AG08396 (cell line): ENCODE data around the gene SLC37A4.
"Not testable (repeated sequence)": the region's sequence is repeated elsewhere in the genome, so short reads cannot be mapped to it uniquely, and the experiment has no call there.

ENCODE experiments used
- DNase-seq: peaks from one replicate; pipeline ENCODE4 v3.0.0; 2012; ENCODE audit warnings: low spot score, mixed read lengths

The SLC37A4 gene

DNA sequence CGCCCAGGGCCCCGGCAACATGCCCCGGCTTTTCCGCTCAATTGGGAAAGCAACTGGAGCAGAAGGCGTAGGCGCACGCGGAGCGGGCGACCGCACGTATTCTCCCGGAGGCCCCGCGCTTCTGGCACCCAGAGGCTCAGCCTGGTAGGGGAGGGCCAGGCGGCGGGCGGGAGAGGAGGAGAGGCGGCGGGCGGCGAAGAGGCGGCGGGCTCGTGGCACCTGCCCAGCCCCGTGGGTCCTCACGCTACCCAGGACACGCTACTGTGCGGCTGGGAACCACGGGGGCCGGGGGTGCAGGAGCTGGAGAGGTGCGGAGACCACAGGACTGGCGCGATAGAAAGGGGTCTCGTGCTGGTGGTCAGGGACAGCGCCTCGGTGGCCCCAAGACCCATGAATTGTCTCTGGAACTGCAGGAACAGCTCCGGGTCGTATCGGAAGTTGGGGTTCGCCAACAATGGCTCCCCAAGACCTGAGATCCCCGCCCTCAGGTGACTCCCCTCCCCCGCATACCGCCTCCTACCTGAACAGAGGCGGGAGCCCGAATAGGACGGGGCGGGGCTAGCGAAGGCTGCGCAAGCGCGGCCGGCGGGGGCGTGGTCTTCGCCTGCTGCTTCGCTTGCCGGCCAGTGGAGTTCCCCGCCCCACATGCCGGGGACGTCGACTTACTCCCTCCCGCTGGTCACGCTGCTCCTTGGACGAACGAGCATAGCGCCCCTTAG is at the start of gene SLC37A4:
SLC37A4 (minus strand) TSS at position 549 of the 719 bp plus-strand sequence.
- peak; percentile 99 for DNase-seq

DNA sequence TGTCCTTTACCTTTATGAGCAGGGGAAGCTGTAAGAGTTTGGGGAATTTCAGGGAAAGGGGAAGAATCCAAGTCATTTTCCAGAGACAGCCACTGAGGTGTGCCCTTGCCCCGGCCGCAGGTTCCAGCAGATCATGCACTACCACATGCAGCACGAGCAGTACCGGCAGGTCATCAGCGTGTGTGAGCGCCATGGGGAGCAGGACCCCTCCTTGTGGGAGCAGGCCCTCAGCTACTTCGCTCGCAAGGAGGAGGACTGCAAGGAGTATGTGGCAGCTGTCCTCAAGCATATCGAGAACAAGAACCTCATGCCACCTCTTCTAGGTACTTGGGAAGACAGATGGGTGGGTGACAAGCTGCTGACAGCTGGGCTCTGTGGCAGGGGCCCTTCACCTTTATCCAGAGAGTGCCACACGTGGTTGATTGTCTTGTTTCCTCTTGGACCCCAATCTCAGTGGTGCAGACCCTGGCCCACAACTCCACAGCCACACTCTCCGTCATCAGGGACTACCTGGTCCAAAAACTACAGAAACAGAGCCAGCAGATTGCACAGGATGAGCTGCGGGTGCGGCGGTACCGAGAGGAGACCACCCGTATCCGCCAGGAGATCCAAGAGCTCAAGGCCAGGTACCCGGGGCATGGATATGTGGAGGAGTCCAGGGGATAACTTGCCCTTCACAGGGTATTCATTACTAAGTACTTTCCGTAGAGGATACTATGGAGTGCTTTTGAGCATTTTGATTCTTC is 48.2 kb upstream of the SLC37A4 start:
- DNase-seq: no peak

DNA sequence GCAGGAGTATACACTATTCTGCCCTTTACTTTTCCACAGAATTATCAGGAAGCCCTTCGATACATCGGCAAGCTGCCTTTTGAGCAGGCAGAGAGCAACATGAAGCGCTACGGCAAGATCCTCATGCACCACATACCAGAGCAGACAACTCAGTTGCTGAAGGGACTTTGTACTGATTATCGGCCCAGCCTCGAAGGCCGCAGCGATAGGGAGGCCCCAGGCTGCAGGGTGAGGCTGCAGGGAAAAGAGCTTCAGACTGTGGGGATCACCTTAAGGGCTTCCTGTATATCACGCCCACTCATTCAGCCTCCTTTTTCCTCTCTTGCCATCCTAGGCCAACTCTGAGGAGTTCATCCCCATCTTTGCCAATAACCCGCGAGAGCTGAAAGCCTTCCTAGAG is 47.2 kb upstream of the SLC37A4 start:
- no peak for DNase-seq

DNA sequence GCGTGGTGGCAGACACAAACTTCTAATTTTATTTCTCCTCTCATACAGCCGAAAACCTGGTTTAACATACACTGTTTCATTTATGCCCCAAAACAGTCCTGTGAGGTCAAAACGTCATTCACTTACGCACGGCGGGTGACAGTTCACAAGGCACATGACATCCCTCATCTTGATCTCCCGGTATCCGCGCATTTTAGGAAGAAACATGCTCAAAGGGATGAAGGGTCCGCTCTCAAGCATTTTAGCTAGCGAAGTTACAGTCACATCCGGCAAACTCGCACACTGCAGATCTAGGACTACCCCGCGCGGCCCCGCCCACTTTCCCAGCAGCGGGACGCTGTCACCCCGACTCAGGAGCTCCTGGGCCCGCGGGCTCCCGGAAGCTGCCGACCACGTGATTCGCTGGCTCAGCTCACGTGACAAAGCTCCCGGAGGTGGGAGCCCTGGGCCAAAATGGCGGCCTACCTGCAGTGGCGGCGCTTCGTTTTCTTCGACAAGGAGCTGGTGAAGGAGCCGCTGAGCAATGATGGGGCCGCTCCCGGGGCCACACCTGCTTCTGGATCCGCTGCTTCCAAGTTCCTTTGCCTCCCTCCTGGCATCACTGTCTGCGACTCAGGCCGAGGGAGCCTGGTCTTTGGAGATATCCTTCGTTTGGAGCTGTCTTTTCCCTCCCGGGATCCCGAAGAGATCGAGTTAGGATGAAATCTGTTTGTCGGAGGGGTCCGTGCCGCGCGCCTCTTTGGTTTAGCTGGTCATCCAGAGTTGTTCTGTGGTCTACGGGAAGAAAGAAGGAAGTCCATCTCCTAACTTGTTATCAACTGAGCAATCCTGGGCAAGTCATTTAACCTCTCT is 36.9 kb upstream of the SLC37A4 start, which contains the start of gene VPS11:
VPS11 (plus strand) TSS at position 448 of the 852 bp plus-strand sequence; CDS start at position 454, 6 bp downstream.
- DNase-seq: peak; percentile 98

DNA sequence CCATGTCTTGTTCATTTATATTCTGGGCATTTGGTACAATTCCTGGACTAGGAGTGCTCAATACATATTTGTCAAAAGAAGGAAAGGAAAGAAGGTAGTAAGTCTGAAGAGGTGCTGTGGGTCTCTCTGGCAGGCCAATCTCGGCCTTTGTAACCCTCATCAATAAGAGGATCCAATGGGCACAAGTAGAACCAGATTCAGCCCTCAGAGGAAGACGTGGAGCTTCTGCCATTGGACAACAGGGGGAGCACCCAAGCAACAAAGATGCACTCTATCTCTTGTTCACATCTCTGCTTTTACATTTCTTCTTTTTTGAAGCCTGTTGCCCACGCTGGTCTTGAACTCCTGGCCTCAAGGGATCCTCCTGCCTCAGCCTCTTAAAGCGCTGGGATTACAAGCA is 34.7 kb upstream of the SLC37A4 start:
- DNase-seq: peak; percentile 25

DNA sequence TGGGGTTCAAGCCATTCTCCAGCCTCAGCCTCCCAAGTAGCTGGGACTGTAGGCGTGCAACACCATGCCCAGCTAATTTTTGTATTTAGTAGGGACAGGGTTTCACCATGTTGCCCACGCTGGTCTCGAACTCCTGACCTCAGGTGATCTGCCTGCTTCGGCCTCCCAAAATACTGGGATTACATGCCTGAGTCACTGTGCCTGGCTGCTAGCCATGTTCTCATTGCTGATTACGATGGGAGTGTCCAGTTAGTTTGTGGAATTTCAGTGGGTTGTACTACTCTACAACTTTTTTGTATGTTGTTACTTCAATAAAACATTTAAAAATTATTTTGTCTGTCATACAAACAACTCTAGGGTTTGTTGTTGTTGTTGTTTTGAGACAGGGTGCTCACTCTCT is 32.1 kb upstream of the SLC37A4 start:
- DNase-seq: peak; percentile 59

DNA sequence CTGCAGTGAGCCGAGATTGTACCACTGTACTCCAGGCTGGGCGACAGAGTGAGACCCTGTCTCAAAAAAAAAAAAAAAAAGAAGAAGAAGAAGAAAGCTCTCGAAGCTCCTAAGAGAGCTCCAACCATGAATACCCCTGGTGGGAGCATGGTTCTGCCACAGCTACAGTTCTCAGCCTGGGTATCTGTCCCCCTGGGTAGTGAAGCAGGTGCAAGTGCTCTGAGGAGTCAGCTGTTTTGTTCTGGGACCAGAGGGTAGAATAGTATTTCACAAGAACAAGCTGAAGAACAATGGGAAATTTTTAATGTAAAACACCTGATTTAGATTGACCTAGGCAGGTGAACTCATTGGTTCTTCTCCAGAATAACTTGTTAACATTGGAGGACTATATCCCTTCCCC is 30.6 kb upstream of the SLC37A4 start:
- DNase-seq: no peak

DNA sequence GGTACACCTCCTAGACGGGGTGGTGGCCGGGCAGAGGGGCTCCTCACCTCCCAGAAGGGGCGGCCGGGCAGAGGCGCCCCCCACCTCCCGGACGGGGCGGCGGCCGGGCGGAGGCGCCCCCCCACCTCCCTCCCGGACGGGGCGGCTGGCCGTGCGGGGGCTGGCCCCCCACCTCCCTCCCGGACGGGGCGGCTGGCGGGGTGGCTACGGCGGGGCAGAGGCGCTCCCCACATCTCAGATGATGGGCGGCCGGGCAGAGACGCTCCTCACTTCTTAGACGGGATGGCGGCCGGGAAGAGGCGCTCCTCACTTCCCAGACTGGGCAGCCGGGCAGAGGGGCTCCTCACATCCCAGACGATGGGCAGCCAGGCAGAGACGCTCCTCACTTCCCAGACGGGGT is 28.5 kb upstream of the SLC37A4 start:
- DNase-seq: not testable (repeated sequence)

DNA sequence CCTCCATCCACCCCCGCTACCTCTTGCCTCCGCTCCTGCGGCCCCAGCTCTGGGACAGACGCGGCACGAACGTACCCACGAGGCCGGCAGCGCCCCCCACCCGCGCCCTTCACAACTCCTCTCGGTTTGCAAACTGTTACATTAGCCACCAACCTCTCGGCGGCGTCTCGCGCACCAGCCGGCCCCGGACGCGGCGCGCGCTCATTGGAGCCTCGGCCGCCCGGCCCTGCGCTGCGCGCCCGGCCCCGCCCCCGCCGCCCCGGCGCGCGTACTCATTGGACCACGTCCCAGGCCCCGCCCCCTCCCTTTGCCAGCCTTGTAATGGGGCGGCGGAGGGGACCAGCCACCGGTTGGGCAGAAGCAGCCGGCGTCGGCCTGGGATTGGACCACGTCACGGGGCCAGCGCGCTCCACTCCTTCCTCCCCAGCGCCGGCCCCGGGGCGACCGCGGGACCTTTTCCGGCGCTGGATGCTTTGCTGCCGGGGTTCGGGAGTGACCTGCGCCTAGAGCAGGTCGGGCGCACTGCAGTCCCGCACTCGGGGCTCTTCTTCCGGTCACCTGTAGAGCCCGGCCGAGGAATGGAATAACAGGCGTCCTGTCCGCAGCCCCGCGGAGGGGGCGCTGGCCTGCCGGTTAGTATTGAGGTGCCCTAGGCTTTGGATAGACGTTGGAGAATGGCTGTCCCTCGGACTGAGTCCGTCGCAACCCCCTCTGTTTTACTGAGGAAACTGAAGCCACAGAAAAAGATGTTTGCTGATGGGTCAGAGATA is 26.5 kb upstream of the SLC37A4 start, which contains the start of gene HYOU1:
HYOU1 (minus strand) TSS at position 206 of the 770 bp plus-strand sequence. CDS start 1,045 bp downstream, outside the sequence.
- peak; percentile 99 for DNase-seq

DNA sequence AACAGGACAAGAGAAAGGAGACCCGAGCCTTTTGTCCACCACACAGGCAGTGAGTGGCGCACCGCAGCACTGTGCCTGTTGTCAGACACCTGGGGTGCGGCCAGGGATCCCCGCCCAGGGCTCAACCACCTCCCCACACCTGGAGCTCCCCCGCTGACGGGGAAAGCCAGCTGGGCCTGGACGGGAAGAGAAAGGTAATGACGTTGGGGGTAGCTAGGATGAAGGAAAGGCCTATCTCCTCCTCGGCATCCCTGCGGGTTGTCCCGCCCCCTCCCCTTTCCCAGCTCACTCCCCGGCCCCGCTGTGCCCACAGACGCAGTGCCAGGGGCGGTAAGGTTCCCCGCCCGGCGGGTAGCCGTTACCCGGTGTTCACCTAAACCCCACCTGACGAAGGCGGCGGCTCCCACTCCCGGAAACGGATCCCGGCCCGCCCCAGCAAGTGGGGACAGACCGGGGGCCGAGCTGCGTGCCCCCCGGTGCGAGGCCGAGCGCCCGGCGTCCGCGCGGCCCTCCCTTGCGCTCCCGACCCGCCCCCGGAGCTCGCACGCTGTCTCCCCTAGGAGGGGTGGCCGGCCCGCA is 25.8 kb upstream of the SLC37A4 start:
- no peak for DNase-seq

DNA sequence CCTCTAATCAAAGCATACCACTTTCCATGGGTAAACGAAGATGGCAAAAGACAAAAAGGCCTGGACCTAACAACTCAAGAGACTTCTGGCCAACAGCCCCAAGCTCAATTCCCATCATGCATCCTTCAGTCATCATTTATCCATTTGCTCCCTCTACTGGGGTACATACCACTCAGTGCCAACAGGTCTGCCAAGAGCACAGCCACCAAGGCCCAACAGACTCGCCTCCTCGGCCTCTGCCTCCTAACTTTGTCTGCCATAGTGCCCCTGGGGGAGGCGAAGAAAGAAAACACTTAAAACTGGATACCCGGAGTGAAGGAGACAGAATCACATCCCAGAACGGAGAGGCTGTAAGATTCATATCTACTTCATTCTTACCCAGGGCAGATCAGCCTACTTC is 25.2 kb upstream of the SLC37A4 start:
- peak; percentile 41 for DNase-seq

DNA sequence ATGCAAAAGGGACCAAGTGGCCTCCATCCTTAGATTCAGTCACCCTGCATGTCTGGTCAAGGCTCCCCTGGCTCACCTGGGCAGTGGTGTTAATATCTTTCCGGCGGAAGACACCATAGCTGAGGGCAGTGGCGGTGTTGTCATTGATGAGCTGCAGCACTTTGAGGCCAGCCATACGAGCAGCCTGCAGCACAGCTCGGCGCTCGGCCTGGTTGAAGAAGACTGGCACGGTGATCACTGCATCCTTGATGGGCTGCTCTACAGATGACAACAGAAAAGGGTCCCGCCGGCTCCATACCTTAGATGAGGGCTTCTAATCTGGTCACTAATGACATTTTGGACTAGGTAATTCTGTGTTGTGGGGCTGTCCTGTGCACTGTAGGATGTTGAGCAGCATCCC is 23.7 kb upstream of the SLC37A4 start:
- no peak for DNase-seq

DNA sequence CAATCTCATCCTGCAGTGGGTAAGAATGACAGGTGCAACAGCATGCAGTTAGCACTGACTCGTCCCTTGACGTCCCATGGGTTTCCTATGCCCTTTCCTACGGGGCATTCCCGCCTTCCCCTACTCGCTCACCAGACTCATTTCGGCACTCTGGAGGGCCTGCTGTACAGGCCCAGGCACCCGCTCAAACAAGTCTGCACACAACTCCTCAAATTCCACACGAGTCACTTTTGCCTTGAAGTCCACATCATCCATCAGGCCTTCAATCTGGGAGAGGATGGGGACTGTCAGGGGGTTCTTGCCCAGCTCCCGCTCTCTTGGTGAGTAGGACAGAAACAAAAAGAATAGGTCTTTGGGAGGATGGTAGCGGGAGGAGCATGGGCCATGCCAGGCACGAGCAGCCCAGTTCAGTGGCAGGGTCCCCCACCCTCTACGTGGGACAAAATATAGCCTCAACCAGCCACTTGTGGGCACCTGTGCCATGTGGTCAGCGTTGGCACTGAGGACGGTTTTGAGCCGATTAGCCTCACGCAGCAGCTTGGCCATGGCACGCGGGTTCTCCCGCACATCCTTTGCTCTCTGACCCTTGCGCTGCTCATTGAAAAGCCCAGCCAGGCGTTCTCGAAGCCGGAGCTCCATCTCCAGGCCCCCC is 21.6 kb upstream of the SLC37A4 start:
- no peak for DNase-seq

DNA sequence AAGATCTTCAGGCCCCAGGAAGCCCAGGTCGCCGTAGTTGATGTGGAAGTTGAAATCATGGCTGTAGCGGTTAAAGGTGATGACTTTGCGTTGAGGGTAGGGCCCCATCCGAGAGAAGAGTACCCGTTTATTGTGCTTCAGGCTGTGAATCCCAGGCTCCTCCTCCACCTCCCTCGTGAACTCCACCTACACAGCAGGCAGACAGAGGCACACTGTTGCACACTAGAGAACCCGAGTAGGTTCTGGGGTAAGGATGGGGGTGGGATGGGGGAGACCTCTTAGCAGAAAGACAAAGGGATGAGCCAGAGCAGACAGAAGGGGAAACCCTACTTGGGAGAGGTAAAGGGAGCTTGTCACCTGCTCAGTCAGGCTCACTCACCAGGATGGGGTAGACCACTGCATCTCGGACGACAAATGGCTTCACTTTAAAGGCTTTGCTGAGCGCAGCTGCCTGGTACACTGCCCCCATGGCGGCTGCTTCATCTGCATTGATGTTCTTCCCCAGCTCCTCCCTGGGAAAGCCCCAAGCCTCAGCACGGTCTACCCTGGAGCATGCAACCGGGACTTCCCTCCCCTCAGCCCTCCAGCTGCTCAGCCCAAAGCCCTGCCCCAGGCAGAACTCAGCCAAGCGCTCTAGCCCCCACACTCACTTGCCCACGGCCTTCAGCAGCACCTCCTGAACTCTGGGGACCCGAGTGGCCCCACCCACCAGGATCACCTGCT is 20.9 kb upstream of the SLC37A4 start:
- no peak for DNase-seq

DNA sequence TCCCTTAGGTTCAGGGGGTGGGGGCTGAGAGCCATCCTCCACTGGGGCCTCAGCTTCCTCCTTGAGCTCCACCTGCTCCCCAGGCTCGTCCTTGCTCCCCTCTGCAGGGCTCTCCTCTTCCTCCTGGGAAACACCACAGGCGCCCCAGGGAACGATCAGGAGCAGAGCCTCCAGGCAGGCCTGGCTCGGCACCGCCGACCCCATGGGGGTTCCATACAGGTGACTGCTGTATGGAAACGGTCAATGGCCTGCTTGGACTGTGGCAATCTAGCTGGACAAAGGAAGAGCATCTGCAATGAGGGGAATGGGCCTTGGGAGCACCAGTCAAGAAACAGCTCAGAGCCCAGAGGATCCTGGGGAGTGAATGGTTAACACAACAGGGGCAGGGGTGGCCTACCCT is 18.4 kb upstream of the SLC37A4 start:
- no peak for DNase-seq

DNA sequence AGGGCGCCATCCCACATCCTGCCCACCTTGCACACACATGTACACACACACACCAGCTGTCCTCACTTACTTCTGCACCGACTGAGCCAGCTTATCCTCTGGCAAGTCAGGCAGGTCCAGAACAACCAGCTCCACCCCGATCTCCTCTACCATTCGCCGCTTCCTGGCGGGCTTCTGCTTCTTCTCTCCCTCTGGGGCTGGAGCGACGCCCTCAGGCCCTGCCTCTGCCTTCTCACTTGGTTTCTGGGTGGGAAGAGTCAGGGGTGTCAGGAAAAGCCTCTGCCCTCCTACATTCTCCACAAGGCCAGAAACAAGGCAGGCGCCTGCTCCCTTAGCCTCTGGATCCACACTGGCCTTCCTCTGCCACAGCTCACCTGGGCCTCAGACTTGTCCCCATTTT is 18.0 kb upstream of the SLC37A4 start:
- DNase-seq: no peak

DNA sequence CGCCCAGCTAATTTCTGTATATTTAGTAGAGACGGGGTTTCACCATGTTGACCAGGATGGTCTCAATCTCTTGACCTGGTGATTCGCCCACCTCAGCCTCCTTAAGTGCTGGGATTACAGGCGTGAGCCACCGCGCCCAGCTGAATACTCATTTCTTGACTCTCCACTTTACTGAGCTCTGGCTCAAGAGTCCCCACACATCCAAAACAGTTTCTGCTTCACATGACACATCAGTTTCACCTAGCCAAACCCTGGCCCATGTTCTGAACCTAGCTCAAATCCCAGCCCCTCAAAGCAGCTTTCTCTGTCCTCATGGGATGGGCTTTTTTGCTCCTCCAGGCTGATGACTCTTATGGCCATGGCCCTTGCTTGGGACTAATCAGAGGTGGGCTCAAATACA is 16.5 kb upstream of the SLC37A4 start:
- no peak for DNase-seq

DNA sequence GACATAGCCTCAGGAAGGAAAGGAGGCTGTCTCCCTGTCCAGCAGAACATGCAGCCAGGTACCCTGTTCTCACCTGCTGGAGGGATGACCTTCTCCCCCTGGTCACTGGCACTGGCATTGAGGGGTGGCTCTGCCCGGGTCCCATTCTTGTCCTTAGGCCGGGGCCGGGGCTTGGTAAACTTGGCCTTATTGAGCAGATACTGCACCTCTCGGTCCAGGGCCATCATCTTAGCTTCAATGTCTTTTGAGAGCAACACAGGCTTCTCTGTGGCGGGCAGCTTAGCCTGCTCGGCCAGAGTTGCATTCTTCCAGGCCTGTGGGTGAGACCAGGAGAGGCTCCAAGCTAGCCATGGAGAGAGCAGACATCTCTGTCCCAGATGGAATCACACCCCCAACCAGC is 15.8 kb upstream of the SLC37A4 start:
- DNase-seq: no peak

DNA sequence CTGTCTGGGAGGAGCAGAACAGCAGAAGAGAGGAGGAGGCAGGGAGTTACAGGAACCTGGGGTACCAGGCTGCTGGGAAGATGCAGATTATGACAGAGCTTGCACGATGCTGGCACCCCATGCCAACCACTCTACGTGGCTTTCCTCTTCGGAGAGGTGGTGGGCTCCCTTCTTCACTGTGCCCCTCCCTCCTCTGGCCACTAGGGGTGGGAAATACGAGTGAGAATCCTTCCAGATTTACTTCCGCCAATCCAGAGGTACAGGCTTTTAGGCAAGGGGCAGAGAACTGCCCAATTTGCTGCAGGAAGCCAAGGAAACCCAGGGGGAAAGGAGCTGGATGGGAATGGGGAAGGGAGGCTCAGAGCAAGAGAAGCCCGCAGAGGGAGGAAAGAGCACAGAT is 14.0 kb upstream of the SLC37A4 start:
- no peak for DNase-seq

DNA sequence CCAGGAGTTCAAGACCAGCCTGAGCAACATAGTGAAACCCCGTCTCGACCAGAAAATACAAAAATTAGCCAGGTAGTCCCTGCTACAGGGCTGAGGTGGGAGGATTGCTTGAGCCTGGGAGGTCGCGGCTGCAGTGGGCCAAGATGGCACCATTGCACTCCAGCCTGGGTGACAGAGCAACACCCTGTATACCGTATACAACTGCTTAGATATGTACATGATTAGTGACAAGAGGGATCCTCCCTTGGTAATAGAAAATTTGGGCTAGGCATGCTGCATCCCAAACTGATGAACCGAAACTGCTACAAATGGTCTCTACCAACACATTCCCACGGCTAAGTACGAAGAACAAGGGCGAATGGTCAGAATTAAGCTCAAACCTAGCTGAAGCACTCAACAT is 12.2 kb upstream of the SLC37A4 start:
- no peak for DNase-seq
